ENCODE data around the gene RCC1. TPM values are rescaled to one million over a fixed set of nuclear protein-coding genes. Genes with fewer than 3 reads are reported as not detected.
"Not testable (repeated sequence)": the region's sequence is repeated elsewhere in the genome, so short reads cannot be mapped to it uniquely, and the experiment has no call there.

RCC1 gene
- total RNA-seq, 1 donor from 2014 or later: 23.8 TPM

GRCh38 chr1:28470146-28470545 is 35.7 kb upstream of the RCC1 start:
- Histone ChIP-seq H3K27me3 (no peaks in the 10 kb centered on the region), H3K27ac (no peak overlapping the region), H3K9me3 (no peaks in the 10 kb centered on the region), H3K4me3 (no peak overlapping the region), H3K4me1 (no peaks in the 10 kb centered on the region), H3K36me3 (peaks cover 0 to 37% of the 10 kb centered on the region in 2 donors)
- no peak for DNase-seq (ENCODE audit: extremely low spot score in 2 of 2)
- no peak for TF ChIP-seq CTCF (IDR thresholded peaks at IDR 0.05)
- TF ChIP-seq POLR2A (IDR thresholded peaks at IDR 0.05): no peak
- TF ChIP-seq POLR2AphosphoS5 (IDR thresholded peaks at IDR 0.05; ENCODE audit: insufficient read depth in 1 of 2, low read depth in 1 of 2): no peak
- intact Hi-C loops (cut with DNase I): no loop called here

GRCh38 chr1:28479497-28479896 is 26.3 kb upstream of the RCC1 start:
- H3K27me3 ChIP-seq; DNase-seq (ENCODE audit: extremely low spot score in 2 of 2); H3K9me3 ChIP-seq; H3K4me1 ChIP-seq; intact Hi-C loops (cut with DNase I); H3K27ac ChIP-seq; H3K4me3 ChIP-seq: not testable (repeated sequence)
- peaks cover 0 to 63% of the 10 kb centered on the region in 2 donors for H3K36me3 ChIP-seq

- Histone ChIP-seq H3K27ac (no peak overlapping the region), H3K36me3 (peaks cover 0 to 65% of the 10 kb centered on the region in 2 donors), H3K4me3 (no peak overlapping the region), H3K27me3 (no peaks in the 10 kb centered on the region), H3K4me1 (no peaks in the 10 kb centered on the region), H3K9me3 (no peaks in the 10 kb centered on the region)
- no peak for TF ChIP-seq POLR2A (IDR thresholded peaks at IDR 0.05)
- TF ChIP-seq CTCF (IDR thresholded peaks at IDR 0.05): no peak
- no peak for TF ChIP-seq POLR2AphosphoS5 (IDR thresholded peaks at IDR 0.05; ENCODE audit: insufficient read depth in 1 of 2, low read depth in 1 of 2)
- DNase-seq (ENCODE audit: extremely low spot score in 2 of 2): no peak
- intact Hi-C loops (cut with DNase I): no loop called here
Observed at GRCh38 chr1:28480308-28480707, 25.5 kb upstream of the RCC1 start.

- TF ChIP-seq POLR2A (IDR thresholded peaks at IDR 0.05) (no peak), POLR2AphosphoS5 (IDR thresholded peaks at IDR 0.05; ENCODE audit: insufficient read depth in 1 of 2, low read depth in 1 of 2) (no peak), CTCF (IDR thresholded peaks at IDR 0.05) (no peak)
- Histone ChIP-seq H3K27me3 (no peaks in the 10 kb centered on the region), H3K4me3 (no peak overlapping the region), H3K36me3 (peaks cover 0 to 72% of the 10 kb centered on the region in 2 donors), H3K4me1 (no peaks in the 10 kb centered on the region), H3K27ac (no peak overlapping the region), H3K9me3 (no peaks in the 10 kb centered on the region)
- intact Hi-C loops (cut with DNase I): no loop called here
- no peak for DNase-seq (ENCODE audit: extremely low spot score in 2 of 2)
Observed at GRCh38 chr1:28482138-28482537, 23.7 kb upstream of the RCC1 start.

- DNase-seq (ENCODE audit: extremely low spot score in 2 of 2): no peak
- no peaks in the 10 kb centered on the region for H3K9me3 ChIP-seq
- no peaks in the 10 kb centered on the region for H3K27me3 ChIP-seq
- no peak overlapping the region for H3K4me3 ChIP-seq
- peaks cover 0 to 71% of the 10 kb centered on the region in 2 donors for H3K36me3 ChIP-seq
- intact Hi-C loops (cut with DNase I): no loop called here
- H3K27ac ChIP-seq: no peak overlapping the region
- no peak for TF ChIP-seq POLR2A (IDR thresholded peaks at IDR 0.05)
- no peak for TF ChIP-seq POLR2AphosphoS5 (IDR thresholded peaks at IDR 0.05; ENCODE audit: insufficient read depth in 1 of 2, low read depth in 1 of 2)
- TF ChIP-seq CTCF (IDR thresholded peaks at IDR 0.05): no peak
- no peaks in the 10 kb centered on the region for H3K4me1 ChIP-seq
Observed at GRCh38 chr1:28482702-28483101, 23.1 kb upstream of the RCC1 start.

- H3K4me3 ChIP-seq: no peak overlapping the region
- no peaks in the 10 kb centered on the region for H3K9me3 ChIP-seq
- peaks cover 0 to 60% of the 10 kb centered on the region in 2 donors for H3K36me3 ChIP-seq
- H3K27ac ChIP-seq: no peak overlapping the region
- no peak for DNase-seq (ENCODE audit: extremely low spot score in 2 of 2)
- intact Hi-C loops (cut with DNase I): no loop called here
- TF ChIP-seq POLR2AphosphoS5 (IDR thresholded peaks at IDR 0.05; ENCODE audit: insufficient read depth in 1 of 2, low read depth in 1 of 2): no peak
- no peak for TF ChIP-seq CTCF (IDR thresholded peaks at IDR 0.05)
- TF ChIP-seq POLR2A (IDR thresholded peaks at IDR 0.05): no peak
- no peaks in the 10 kb centered on the region for H3K27me3 ChIP-seq
- H3K4me1 ChIP-seq: no peaks in the 10 kb centered on the region
Observed at GRCh38 chr1:28494737-28495136, 11.1 kb upstream of the RCC1 start.

Data from vagina (tissue), 2 donors.